ENCODE results near the gene PTPN1. TPM values are rescaled to one million over a fixed set of nuclear protein-coding genes. Genes with fewer than 3 reads are reported as not detected.

PTPN1 gene
- 53.3 to 67.4 TPM (median 61.6 TPM) in 3 replicates for polyA plus RNA-seq
- polyA plus RNA-seq (2011; ENCODE audit: low read depth): 14.0 TPM
- polyA plus RNA-seq (2011; cell fraction: cytosol; rRNA removed): 71.8 and 85.6 TPM in 2 replicates
- polyA plus RNA-seq (2011; cell fraction: nucleus; rRNA removed): 107 and 110 TPM in 2 replicates
- polyA plus RNA-seq (2012; ENCODE audit: low replicate concordance): 42.2 and 66.1 TPM in 2 replicates
- polyA minus RNA-seq: 65.6 to 73.7 TPM (median 70.3 TPM) in 3 replicates
- 61.6 TPM for polyA minus RNA-seq (2011; cell fraction: cytosol; rRNA and poly(A)+ RNA removed)
- 38.7 and 64.7 TPM in 2 replicates for polyA minus RNA-seq (2011; cell fraction: nucleus; rRNA and poly(A)+ RNA removed)

DNA sequence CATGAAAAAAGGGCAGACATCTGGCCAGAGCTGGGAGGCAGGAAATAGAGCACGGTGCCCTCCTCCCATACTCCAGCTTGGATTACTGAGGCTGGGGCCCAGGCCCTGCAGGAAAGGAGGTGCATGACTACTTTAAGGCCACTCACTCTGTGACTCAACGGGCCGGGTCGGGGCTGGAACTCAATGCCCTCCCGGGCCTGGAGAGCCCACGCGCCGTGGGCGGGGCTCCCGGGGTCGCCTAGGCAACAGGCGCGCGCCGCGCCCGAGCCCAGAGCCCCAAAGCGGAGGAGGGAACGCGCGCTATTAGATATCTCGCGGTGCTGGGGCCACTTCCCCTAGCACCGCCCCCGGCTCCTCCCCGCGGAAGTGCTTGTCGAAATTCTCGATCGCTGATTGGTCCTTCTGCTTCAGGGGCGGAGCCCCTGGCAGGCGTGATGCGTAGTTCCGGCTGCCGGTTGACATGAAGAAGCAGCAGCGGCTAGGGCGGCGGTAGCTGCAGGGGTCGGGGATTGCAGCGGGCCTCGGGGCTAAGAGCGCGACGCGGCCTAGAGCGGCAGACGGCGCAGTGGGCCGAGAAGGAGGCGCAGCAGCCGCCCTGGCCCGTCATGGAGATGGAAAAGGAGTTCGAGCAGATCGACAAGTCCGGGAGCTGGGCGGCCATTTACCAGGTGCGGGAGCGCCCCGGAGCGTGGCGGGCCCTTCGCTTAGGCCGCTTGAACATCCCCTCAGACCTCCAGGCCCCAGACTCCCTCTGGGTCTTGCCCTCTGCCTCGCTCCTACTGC, at the start of gene PTPN1:
TSS of gene PTPN1 (plus strand) at position 461 of the 783 bp plus-strand sequence. CDS start at position 606, 145 bp downstream.
- peak; percentile 5 for FAIRE-seq
- dilution Hi-C loops (cut with MboI; ENCODE audit: extremely low pct_ligation_motif_present, low sequenced_read_pairs): no loop called here
- H3K27me3 ChIP-seq (ENCODE audit: control insufficient read depth, extremely low read depth, insufficient read depth, low read length): no peaks in the 10 kb centered on the region

GRCh38 chr20:50460608-50461267, 49.4 kb upstream of the PTPN1 start:
- TF ChIP-seq, protein P1, sequence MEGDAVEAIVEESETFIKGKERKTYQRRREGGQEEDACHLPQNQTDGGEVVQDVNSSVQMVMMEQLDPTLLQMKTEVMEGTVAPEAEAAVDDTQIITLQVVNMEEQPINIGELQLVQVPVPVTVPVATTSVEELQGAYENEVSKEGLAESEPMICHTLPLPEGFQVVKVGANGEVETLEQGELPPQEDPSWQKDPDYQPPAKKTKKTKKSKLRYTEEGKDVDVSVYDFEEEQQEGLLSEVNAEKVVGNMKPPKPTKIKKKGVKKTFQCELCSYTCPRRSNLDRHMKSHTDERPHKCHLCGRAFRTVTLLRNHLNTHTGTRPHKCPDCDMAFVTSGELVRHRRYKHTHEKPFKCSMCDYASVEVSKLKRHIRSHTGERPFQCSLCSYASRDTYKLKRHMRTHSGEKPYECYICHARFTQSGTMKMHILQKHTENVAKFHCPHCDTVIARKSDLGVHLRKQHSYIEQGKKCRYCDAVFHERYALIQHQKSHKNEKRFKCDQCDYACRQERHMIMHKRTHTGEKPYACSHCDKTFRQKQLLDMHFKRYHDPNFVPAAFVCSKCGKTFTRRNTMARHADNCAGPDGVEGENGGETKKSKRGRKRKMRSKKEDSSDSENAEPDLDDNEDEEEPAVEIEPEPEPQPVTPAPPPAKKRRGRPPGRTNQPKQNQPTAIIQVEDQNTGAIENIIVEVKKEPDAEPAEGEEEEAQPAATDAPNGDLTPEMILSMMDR (optimal IDR thresholded peaks at IDR 0.05 in 1 of 3, IDR thresholded peaks at IDR 0.05 in 1 of 3, conservative IDR thresholded peaks at IDR 0.05 in 1 of 3; ENCODE audit: extremely low read depth in 1 of 3, insufficient read depth in 2 of 3, low read length in 3 of 3): peak; percentile 85 to 96 (median 93)
- TF ChIP-seq EZH2 (IDR thresholded peaks at IDR 0.05; ENCODE audit: low read length): no peak
- Histone ChIP-seq H3K9me1 (ENCODE audit: control insufficient read depth, extremely low read depth, insufficient read depth, low read length) (no peaks in the 10 kb centered on the region), H3K27me3 (ENCODE audit: control insufficient read depth, extremely low read depth, insufficient read depth, low read length) (no peaks in the 10 kb centered on the region), H3K9me3 (ENCODE audit: control insufficient read depth, low read depth, low read length) (no peaks in the 10 kb centered on the region), H3K4me1 (ENCODE audit: control insufficient read depth, extremely low read depth, insufficient read depth, low read length) (peaks cover 5% of the 10 kb centered on the region), H4K20me1 (ENCODE audit: control insufficient read depth, extremely low read depth, insufficient read depth, low read length) (no peaks in the 10 kb centered on the region), H3K79me2 (ENCODE audit: control insufficient read depth, insufficient read depth, low read length) (no peaks in the 10 kb centered on the region), H2AFZ (ENCODE audit: control insufficient read depth, low read length) (peak overlapping the region; percentile 83), H3K27ac (ENCODE audit: control insufficient read depth, insufficient read depth, low read length) (peak overlapping the region; percentile 31), H3K9ac (ENCODE audit: control insufficient read depth, extremely low read depth, insufficient read depth, low read length) (no peak overlapping the region), H3K4me3 (ENCODE audit: control insufficient read depth in 2 of 3, extremely low read depth in 1 of 3, insufficient read depth in 2 of 3, low read depth in 1 of 3, low read length in 3 of 3) (no peak overlapping the region), H3K36me3 (ENCODE audit: control insufficient read depth in 2 of 2, extremely low read depth in 1 of 2, insufficient read depth in 2 of 2, low read length in 2 of 2) (no peaks in the 10 kb centered on the region), H3K4me2 (ENCODE audit: control insufficient read depth, extremely low read depth, insufficient read depth, low read depth, low read length) (peak overlapping the region; percentile 34)
- FAIRE-seq (no peak), DNase-seq (ENCODE audit: low read depth, low spot score) (no peak)
- dilution Hi-C loops (cut with MboI; ENCODE audit: extremely low pct_ligation_motif_present, low sequenced_read_pairs): no loop called here

More for the DNA sequence above, at the start of gene PTPN1:
- H3K4me1 ChIP-seq (ENCODE audit: control insufficient read depth, extremely low read depth, insufficient read depth, low read length): peaks cover 19% of the 10 kb centered on the region
- no peaks in the 10 kb centered on the region for H3K36me3 ChIP-seq (ENCODE audit: control insufficient read depth in 2 of 2, extremely low read depth in 1 of 2, insufficient read depth in 2 of 2, low read length in 2 of 2)
- peak within 1 kb of the TSS; percentile 91 for H3K9ac ChIP-seq (ENCODE audit: control insufficient read depth, extremely low read depth, insufficient read depth, low read length)
- peaks cover 50% of the 10 kb centered on the region for H3K79me2 ChIP-seq (ENCODE audit: control insufficient read depth, insufficient read depth, low read length)
- H4K20me1 ChIP-seq (ENCODE audit: control insufficient read depth, extremely low read depth, insufficient read depth, low read length): peaks cover 7% of the 10 kb centered on the region
- no peak for TF ChIP-seq EZH2 (IDR thresholded peaks at IDR 0.05; ENCODE audit: low read length)
- TF ChIP-seq, protein P1 (optimal IDR thresholded peaks at IDR 0.05 in 1 of 3, IDR thresholded peaks at IDR 0.05 in 1 of 3, conservative IDR thresholded peaks at IDR 0.05 in 1 of 3; ENCODE audit: extremely low read depth in 1 of 3, insufficient read depth in 2 of 3, low read length in 3 of 3): peak in 2 of 3 experiments; percentile 9 to 16
- peak within 1 kb of the TSS; percentile 87 for H3K27ac ChIP-seq (ENCODE audit: control insufficient read depth, insufficient read depth, low read length)
- no peaks in the 10 kb centered on the region for H3K9me3 ChIP-seq (ENCODE audit: control insufficient read depth, low read depth, low read length)
- peak; percentile 99 for DNase-seq (ENCODE audit: low read depth, low spot score)
- H2AFZ ChIP-seq (ENCODE audit: control insufficient read depth, low read length): peak within 1 kb of the TSS; percentile 77
- H3K4me3 ChIP-seq (ENCODE audit: control insufficient read depth in 2 of 3, extremely low read depth in 1 of 3, insufficient read depth in 2 of 3, low read depth in 1 of 3, low read length in 3 of 3): peak within 1 kb of the TSS; percentile 91 to 99 (median 97)
- H3K9me1 ChIP-seq (ENCODE audit: control insufficient read depth, extremely low read depth, insufficient read depth, low read length): no peaks in the 10 kb centered on the region
- peak within 1 kb of the TSS; percentile 81 for H3K4me2 ChIP-seq (ENCODE audit: control insufficient read depth, extremely low read depth, insufficient read depth, low read depth, low read length)

Data from keratinocyte (primary cell).